Progenitor cell of endocrine pancreas (in vitro differentiated cells): ENCODE results near the gene PGM3. TPM values are rescaled to one million over a fixed set of nuclear protein-coding genes. Genes with fewer than 3 reads are reported as not detected.

Source experiments
- DNase-seq: peaks from one replicate; pipeline ENCODE4 v3.0.0; 2021; ENCODE audit warnings: low spot score; ENCODE audit not compliant: unreplicated experiment
- H3K27ac Mint-ChIP-seq: 2 replicates; pipeline ENCODE4 v1.8.0; 2021; ENCODE audit warnings: mild to moderate bottlenecking, moderate library complexity, mixed read lengths
- H3K27me3 Mint-ChIP-seq: 2 replicates; pipeline ENCODE4 v1.8.0; 2021; ENCODE audit warnings: mixed read lengths
- H3K36me3 Mint-ChIP-seq: 2 replicates; pipeline ENCODE4 v1.8.0; 2022; ENCODE audit warnings: mixed read lengths; ENCODE audit not compliant: insufficient read depth
- H3K4me1 Mint-ChIP-seq: 2 replicates; pipeline ENCODE4 v1.8.0; 2021; ENCODE audit warnings: low read depth, mixed read lengths
- H3K4me3 Mint-ChIP-seq: 2 replicates; pipeline ENCODE4 v1.8.0; 2021; ENCODE audit warnings: low read depth, mild to moderate bottlenecking, moderate library complexity, mixed read lengths
- H3K9me3 Mint-ChIP-seq: 2 replicates; pipeline ENCODE4 v1.8.0; 2021; ENCODE audit warnings: low read depth, mixed read lengths
- CTCF ChIP-seq: fragments of 200-600 bp; sonication (generic); IDR thresholded peaks from one replicate; pipeline ENCODE4 v1.5.0; 2021; ENCODE audit warnings: antibody characterized with exemption, mild to moderate bottlenecking; ENCODE audit not compliant: unreplicated experiment
- total RNA-seq: library from RNA; stranded (reverse); gene quantifications from 2 replicates; pipeline ENCODE4 v1.2.1, GENCODE V29; 2021

Gene PGM3
- total RNA-seq, 1 donor from 2014 or later = 62.3 TPM

DNA sequence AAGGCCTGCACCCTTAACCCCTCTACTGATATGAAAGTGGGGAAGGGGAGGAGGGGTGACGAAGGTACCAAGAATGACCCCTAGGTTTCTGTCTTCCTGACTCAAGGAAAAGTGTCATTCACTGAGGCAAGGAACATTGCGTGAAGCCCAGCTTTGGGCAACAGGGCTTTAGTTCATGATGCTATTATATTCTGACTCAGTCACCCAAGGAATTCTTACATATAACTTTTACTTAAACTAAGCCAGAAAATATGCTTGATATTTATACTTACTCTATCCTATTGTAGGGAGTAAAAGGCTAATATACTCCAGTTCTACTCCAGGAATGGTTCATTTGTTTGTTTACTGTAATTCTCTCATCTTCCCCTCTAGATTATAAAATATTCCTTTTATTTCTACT, 65.1 kb downstream of the PGM3 start:
- no peak for TF ChIP-seq CTCF
- Mint-ChIP-seq H3K36me3 (peaks cover 27% of the 10 kb centered on the region), H3K27ac (no peak overlapping the region), H3K4me1 (no peaks in the 10 kb centered on the region), H3K4me3 (no peak overlapping the region), H3K27me3 (no peaks in the 10 kb centered on the region), H3K9me3 (no peaks in the 10 kb centered on the region)
- DNase-seq = no peak

DNA sequence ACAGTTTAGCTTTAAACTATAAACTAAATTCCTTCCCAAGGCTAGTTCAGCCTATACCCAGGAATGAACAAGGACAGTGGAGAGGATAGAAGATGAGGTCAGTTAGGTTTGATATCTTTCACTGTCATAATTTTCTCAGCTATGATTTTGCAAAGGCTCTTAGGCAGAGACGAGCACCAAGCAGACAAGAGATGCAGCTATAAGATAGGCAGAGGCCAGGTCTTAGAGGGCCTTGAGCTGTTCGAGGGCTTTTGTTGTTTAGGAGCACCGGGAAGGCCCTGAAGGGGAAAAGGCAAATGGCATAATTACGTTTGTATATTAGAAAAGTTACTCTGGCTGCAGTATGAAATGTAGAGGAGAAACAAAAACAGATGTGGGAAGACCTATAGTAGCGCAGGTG, 65.8 kb downstream of the PGM3 start:
- Mint-ChIP-seq H3K27ac (no peak overlapping the region), H3K9me3 (no peaks in the 10 kb centered on the region), H3K36me3 (peaks cover 27% of the 10 kb centered on the region), H3K4me3 (no peak overlapping the region), H3K27me3 (no peaks in the 10 kb centered on the region), H3K4me1 (no peaks in the 10 kb centered on the region)
- no peak for TF ChIP-seq CTCF
- DNase-seq = no peak

- Mint-ChIP-seq H3K4me3 (no peak overlapping the region), H3K27ac (peak overlapping the region; percentile 17), H3K4me1 (no peaks in the 10 kb centered on the region), H3K36me3 (peaks cover 28% of the 10 kb centered on the region), H3K9me3 (no peaks in the 10 kb centered on the region), H3K27me3 (no peaks in the 10 kb centered on the region)
- TF ChIP-seq CTCF = no peak
- DNase-seq = no peak
Observed at GRCh38 chr6:83126807-83127206, 66.3 kb downstream of the PGM3 start.

DNA sequence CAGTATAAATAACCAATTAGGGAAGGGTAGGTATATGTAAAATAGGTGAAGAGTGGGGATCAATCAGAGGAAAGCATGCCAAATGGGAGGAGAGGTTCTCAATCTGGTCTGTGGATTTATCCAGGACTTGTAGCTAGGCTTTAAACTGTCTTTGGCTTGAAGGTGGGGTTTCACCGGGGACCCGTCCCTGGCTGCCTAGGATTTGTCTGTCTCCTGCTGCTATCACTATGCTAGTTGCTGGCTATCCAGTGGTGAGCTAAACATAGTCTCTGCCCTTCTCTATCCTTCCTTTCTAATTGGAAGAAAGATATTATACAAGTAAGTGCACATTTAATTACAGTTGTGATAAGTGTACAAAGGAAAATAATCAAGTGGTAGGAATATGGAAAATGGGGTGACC, 66.8 kb downstream of the PGM3 start:
- no peak for TF ChIP-seq CTCF
- H3K4me1 Mint-ChIP-seq = no peaks in the 10 kb centered on the region
- no peak overlapping the region for H3K27ac Mint-ChIP-seq
- no peak for DNase-seq
- no peaks in the 10 kb centered on the region for H3K27me3 Mint-ChIP-seq
- no peak overlapping the region for H3K4me3 Mint-ChIP-seq
- H3K9me3 Mint-ChIP-seq = no peaks in the 10 kb centered on the region
- peaks cover 26% of the 10 kb centered on the region for H3K36me3 Mint-ChIP-seq

- no peak overlapping the region for H3K4me3 Mint-ChIP-seq
- no peaks in the 10 kb centered on the region for H3K4me1 Mint-ChIP-seq
- no peak for TF ChIP-seq CTCF
- no peaks in the 10 kb centered on the region for H3K27me3 Mint-ChIP-seq
- H3K27ac Mint-ChIP-seq = no peak overlapping the region
- peaks cover 23% of the 10 kb centered on the region for H3K36me3 Mint-ChIP-seq
- H3K9me3 Mint-ChIP-seq = no peaks in the 10 kb centered on the region
- no peak for DNase-seq
Observed at GRCh38 chr6:83125425-83125824, 67.6 kb downstream of the PGM3 start.
